NOMO-1 treated with DMSO at 0.1 percent for 48 hours (cell line): ENCODE data around the gene OR2T10.
"Not testable (repeated sequence)": the region's sequence is repeated elsewhere in the genome, so short reads cannot be mapped to it uniquely, and the experiment has no call there.

ENCODE experiments used
- DNase-seq: peaks from one replicate; lab custom pipeline; 2025; ENCODE audit not compliant: unreplicated experiment; lab: John Stamatoyannopoulos, UW

OR2T10 gene

GRCh38 chr1:248596615-248597014 lies 885 bp downstream of the OR2T10 start:
- DNase-seq: no peak

DNA sequence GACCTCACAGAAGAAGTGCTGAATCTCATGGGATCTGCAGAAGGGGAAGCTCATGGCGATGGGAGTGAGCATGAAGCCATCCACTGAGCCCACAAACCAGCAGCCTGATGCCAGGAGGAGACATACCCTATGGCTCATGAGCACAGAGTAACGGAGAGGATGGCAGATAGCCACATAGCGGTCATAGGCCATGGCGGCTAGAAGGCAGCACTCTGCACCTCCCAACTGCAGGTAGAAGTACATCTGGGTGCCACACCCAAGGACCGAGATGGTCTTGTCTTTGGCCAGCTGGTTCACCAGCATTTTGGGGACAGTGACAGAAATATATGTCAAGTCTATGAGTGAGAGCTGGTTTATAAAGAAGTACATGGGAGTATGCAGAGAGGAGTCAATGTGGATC lies 4.3 kb downstream of the OR2T10 start:
- no peak for DNase-seq

GRCh38 chr1:248592655-248593054 lies 4.8 kb downstream of the OR2T10 start:
- DNase-seq: no peak

DNA sequence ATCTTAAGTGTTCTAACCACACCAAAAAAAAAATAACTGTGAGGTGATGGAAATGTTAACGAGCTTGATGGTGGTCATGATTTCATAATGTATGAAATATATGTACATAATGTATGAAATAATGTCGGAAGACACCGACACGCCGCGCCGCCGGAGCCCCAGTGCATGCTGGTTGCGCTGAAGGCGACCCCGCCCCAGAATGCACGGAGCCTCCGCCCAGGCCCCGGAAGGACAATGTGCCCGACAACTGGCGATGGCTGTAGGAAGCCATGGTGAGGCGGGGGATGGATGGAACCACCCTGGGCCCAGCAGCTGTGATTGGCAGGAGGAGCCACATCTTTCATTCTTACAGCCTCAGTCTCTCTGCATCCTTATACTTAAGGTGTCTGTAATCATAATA lies 7.4 kb downstream of the OR2T10 start:
- no peak for DNase-seq

- no peak for DNase-seq
Measured at GRCh38 chr1:248589334-248589733, 8.2 kb downstream of the OR2T10 start.

- DNase-seq: no peak
Measured at GRCh38 chr1:248585266-248585665, 12.2 kb downstream of the OR2T10 start.

- no peak for DNase-seq
Measured at GRCh38 chr1:248576260-248576980, 21.1 kb downstream of the OR2T10 start.

DNA sequence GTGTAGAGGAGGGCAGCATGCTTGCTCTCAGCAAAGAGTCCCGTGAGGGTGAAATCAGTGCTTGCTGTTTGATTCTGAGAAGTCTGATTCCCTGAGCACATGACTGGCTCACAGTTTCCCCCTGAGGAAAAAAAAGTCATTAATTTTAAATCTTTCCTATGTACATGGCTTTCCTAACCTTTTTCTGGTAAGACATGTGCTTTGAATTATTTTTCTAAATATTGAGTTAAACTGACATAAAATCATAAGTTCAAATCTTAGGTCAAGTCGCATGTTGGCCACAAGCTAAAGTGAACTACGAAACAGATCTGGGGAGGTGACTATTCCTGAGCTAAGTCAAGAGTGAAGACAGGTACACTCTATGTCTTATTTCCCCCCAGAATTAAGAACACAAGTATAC lies 22.8 kb downstream of the OR2T10 start, which contains the start of gene OR2T34:
Gene OR2T34 (minus strand): TSS at position 101 of the 400 bp plus-strand sequence. CDS start 0 bp downstream, at position 101.
- DNase-seq: not testable (repeated sequence)

DNA sequence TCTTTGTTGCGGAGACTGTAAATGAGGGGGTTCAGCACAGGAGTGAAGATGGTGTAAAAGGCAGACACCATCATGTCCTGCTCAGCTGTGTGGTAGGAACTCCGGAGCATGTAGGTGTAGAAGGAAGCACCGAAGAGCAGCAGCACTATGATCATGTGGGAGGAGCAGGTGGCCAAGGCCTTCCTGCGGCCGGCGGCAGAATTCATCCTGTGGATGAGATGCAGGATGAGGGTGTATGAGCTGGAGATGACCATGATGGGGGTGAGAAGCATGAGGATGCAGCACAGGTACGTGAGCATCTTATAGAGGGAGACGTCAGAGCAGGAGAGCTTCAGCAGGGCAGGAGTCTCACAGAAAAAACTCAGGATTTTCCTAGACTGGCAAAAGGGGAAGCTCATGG lies 23.6 kb downstream of the OR2T10 start:
- DNase-seq: not testable (repeated sequence)

GRCh38 chr1:248572049-248572448 lies 25.5 kb downstream of the OR2T10 start:
- not testable (repeated sequence) for DNase-seq

DNA sequence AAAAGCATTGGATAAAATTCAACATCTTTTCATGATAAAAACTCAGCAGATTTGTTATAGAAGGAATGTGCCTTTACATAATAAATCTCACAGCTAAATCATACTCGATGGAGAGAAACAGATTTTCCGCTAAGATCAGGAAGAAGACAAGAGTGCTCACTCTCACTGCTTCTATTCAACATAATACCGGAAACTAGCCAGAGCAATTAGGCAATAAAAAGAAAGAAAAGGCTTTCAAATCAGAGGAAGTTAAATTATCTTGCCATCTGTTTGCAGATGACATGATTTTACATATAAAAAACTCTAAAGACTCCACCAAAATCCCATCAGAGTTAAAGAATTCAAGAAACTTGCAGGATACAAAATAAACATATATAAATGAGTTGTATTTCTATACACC lies 26.7 kb downstream of the OR2T10 start:
- DNase-seq: peak; percentile 47

GRCh38 chr1:248569049-248569448 lies 28.5 kb downstream of the OR2T10 start:
- peak; percentile 66 for DNase-seq

GRCh38 chr1:248565530-248566373 lies 31.7 kb downstream of the OR2T10 start:
- not testable (repeated sequence) for DNase-seq

- DNase-seq: not testable (repeated sequence)
Measured at GRCh38 chr1:248562672-248563071, 34.8 kb downstream of the OR2T10 start, which contains the start of gene OR2T29. TSS of gene OR2T29 (minus strand) at chr1:248562772. CDS start at chr1:248559491, 3,281 bp downstream.

- not testable (repeated sequence) for DNase-seq
Measured at GRCh38 chr1:248551027-248551426, 46.5 kb downstream of the OR2T10 start.

- DNase-seq: not testable (repeated sequence)
Measured at GRCh38 chr1:248547383-248547782, 50.1 kb downstream of the OR2T10 start.
